Activated CD8-positive, alpha-beta memory T cell treated with anti-CD3 and anti-CD28 coated beads for 4 hours (primary cell): ENCODE results near the gene KCNK17.

Experiments
- DNase-seq, 2 donors: peaks; one replicate each; pipeline ENCODE4 v3.0.0-alpha.2; 2020; ENCODE audit warnings: low read depth in 2 of 2

The KCNK17 gene

DNA sequence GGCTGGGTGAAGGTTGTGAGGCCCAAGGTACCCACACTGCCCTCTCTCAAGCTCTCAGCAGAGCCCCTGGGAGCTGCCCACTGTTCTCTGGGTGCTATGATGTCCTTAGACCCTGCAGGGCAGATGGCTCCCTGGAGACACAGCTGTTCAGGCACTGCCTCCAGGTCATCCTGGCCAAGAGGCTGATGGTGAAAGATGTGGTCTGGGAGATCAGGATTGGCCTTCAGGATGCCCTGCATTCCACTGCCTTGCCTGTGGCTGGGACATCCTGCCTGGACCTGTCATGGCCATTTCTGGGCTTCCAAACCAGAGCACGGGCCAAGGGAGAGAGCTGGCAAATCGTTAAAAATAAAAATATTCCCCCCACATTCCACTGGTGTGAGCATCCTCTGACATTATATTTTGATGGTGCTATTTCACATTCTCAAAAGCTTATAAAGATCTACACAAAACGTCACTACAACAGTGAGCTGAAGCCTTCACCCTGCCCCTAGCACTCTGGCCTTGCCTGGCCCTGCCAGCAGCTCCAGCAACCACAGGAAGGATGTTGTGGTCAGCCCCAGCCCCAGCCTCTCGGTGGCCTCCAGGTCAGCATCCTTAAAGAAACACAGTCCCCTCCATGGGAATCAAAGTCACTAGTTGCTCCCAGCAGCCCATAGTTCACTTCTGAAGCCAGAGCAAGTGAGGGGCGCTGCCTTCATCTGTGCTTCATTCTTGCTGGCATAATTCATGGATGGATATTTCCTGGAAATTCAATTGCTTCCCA lies 21.7 kb upstream of the KCNK17 start:
- no peak for DNase-seq

DNA sequence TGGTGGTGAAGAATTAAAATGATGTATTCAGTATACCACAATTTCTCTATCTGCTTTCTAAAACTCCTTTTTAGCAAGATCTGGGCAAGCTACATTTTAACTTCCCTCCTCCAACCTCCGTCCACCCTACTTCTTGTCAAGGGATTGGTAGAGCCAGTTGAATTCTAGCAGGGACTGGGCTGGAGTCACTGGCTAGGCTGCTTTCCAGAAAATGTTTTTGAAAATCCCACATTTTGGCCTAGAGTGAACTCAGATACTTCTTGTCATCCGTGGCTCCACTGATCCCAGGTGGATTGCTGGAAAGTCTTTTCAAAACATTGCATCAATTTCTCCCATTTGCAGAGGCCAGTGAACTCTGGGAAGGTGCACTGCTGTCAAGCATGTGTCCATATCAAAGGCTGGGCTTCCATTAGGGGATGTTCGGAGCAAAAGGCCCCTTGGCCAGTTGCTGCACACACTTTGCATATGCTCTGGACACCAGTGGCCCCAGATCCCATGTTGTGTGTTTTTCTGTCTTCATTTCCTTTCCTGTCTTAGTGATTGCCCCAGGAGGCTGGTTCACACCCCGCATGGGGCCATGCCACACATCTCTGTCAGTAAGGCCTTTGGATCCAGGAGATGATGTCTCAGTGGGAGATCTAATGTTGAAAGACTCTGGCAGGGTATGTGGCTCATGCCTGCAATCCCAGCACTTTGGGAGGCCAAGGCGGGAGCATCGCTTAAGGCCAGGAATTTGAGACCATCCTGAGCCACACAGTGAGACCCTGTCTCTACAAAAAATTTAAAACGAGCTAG lies 19.6 kb upstream of the KCNK17 start:
- DNase-seq, result no peak

- DNase-seq, result no peak
Measured at GRCh38 chr6:39330476-39330875, 16.3 kb upstream of the KCNK17 start.

DNA sequence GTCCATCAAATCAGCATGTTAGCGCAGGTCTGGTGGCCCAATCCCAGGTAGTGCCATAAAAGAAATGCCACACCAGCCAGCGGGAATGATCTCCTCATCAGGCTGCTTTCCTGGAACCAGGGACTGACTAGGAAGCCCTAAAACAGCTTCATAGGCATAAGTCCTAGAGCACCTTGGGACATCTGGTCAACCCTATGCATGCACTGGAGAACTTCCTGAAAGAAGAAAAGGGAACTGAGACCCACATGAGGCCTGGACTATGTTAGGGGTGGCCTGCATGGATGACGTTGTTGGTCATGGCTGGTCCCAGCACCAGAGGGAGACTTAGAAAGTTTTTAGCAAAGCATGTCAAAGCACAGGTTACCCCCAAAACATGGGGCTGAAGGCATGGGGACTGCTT lies 15.8 kb upstream of the KCNK17 start:
- no peak for DNase-seq

DNA sequence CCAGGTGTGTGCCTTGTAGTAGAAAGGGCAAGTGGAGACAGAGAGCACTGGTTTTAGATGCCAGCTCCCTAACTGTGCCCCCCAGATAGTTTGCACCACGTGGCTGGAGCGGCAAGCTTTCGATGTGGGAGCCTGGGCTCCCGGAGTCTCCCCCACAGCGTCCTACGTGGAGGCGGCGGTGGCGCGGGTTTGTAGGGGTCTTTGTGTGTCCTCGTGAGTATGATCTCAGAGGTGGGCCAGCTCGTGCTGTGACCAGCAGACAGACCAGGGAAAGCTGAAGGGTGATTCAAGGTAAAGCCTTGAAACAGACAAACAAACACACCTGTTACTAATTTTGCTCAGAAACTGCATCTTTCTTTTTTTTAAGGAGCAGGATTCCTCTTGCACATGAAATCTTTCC lies 13.8 kb upstream of the KCNK17 start:
- DNase-seq, result no peak

DNA sequence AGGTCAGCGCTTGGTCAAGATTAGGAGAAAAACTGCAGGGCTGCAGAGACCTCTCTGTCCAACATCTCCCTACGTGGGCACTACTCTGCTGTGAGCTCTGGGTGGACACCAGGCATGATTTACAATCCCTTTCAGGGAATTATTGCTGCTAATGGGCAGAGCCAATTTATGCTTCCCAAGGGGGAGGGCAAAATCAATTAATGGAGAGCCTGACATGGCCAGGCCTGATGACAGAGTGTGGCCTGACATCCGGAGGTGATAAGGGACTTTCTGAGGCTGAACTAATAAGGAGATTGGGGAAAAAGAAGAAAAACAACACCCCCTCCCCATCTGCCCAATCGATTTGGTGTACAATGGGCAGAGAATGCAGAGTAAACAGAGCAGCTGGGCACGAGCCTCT lies 13.3 kb upstream of the KCNK17 start:
- DNase-seq, result no peak

DNA sequence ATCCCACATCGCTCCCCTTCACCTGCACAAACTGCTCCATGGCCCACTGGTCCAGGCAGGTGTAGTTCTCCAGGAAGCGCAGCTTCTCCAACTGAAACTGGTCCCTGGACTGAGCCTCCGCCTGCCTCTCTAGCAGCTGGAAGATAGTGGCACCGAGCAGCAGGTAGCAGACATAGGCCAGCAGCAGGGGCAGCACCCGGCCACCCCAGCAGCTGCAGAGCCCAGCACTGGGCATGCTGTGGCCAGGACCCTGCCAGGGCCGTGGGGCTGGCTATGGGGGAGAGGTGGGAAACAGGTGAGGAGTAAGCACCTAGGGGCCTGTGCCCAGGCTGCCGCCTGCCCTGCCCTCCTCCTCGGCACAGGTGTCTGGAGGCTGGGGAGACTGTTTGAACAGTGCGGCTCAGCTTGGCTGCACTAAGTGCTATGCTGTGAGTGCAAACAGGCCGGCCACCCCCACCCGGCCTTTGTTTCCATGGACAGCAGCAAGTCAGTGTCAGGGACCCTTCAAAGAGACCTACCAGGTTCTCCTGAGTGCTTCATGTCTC lies 8.2 kb upstream of the KCNK17 start, which contains the start of gene KCNK16:
Gene KCNK16, minus strand, starts transcription at position 397 of the 545 bp plus-strand sequence. Its CDS starts 162 bp downstream, at position 235.
- no peak for DNase-seq

GRCh38 chr6:39321761-39322160 lies 7.5 kb upstream of the KCNK17 start:
- DNase-seq, result no peak

DNA sequence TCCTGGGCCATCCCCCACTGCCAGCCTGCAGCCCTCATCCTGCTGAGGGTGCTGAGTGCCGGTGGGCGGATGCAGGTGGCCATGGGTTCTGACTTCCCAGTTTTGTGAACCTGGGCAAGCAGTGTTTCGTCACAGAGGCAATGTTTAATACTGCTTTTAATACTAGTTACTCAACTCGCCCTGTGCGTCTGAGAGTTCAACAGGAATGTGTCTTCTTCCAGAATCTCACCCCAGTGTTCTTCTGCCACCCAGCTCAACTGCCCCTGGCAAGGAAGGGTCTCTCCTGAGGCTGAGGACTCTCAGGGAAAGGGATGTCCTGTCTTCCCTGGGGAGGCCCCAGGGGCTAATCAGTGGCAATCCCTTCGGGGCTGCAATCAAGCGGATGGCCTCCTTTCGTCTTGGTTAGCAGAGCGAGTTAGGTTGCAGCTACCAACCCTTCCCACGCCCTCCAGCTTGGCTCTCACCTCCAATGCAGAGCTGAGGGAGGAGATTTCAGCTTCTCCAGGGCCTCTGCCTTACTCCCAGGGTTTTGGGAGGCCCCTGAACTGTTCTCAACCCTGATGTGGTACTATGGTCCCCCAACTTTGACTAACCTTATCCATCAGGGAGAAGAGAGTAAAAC lies 6.3 kb upstream of the KCNK17 start:
- no peak for DNase-seq

DNA sequence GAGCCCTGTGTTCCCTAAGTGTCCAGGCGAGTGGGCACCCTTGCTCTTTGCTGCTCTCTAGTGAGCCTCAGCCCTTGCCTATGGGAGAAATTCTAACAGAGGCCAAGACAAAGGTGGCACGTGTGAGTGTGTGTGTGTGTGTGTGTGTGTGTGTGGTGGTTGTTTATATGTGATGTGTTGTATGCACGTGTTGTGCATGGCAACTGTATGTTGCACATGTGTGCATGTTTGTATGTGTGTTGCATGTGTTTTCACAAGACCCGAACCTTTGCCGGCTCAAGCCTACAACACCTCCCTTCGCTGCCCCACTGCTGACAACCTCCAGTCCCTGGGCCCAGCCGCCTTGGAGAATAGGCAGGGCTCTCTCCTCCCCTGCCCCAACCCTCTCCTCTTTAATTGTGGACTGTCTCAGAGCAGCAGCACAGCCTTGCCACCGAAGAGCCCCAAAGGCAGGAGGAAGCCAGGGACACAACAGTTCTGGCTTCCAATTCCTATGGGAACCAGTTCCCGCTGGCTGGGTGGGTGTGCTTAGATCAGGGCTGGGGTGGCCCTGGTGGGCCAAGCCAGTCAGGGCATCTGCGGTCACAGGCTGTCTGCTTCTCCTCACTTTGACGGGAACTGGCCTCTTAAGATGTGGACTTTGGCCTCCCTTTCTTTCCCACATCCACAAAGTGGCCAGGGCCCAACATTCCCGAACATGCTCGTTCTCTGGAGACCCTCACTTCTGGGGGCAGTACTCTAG lies 5.6 kb upstream of the KCNK17 start:
- DNase-seq, result no peak

GRCh38 chr6:39317256-39317655 lies 3.0 kb upstream of the KCNK17 start:
- DNase-seq, result no peak

GRCh38 chr6:39313526-39314272 lies 520 bp downstream of the KCNK17 start:
- DNase-seq, result no peak

DNA sequence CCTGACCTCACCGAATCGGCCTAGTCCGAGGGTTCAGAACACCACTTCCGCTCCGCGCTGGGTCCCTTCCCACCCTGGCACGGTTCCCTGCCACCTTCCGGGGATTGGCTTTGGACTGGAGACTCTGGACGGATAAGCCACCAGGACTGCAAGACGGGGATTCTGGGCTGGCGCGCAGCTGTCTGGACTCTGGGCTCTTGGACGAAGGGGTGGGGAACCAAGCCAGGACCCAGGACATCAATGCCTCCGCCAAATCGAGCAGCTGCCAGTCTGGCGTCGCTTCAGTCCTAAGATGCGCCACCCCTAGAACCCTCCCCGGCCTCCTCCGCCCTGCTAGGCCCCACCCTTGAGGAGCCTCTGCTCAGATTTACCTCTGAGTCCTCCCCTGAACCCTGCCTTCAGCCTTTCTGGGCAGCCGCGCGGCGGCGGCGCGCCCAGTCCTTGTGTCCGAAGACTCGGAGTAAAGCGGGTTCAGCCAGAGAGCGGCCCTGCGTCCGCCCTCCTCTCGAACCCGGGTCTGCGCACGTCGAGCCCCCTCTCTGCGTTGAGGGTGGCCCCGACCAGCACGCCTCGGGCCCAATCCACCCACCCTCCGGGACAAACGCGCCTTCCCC lies 1.2 kb downstream of the KCNK17 start:
- no peak for DNase-seq

- DNase-seq, result no peak
Measured at GRCh38 chr6:39310542-39310941, 3.7 kb downstream of the KCNK17 start.

DNA sequence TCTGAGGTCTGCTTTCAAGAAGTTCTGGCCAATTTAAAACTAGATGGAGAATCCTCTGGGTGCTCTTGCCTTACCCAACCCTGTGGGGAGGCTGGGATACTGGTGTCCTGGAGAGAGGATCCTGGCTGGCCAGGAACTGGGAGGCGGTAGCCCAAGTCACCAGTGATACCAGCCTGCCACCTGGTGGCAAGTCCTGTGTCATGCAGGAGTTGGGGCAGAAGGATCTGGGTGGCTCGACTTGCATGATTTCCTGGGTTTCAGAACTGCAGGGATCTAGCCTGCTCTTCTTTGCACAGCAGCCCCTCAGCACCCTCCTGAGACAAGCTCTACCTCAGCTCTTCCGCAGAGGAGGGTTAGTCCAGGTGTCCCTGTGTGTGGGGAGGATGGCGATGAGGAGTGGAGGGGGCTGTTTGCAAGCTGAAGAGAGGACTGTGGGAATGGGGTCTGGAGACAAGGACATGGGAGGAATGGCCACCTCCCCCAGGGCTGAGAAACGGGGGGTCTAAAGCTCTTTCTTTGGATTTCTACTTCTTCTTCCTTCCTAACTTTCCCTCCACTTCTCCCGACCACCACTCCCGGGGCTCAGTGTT lies 4.2 kb downstream of the KCNK17 start:
- DNase-seq, result peak in 1 of 2 donors; percentile 5

DNA sequence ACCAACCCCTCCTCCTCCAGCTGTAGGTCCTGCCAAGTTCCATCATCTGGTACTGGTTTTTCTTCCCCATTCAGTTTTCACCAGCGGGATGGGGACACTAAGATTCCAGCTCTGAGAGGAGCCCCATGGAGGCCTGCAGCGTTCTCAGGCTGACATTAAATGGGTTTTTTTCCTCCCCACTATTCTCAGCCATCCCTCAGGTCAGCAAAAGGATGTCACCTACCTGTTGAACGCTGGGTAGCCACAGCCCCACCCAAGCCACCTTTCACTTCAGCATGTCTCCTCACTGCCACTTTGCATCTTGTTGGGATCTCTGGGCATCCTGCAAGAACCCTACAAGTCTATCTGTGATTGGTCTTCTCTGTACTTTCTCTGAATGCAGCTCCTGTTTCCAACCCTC lies 6.8 kb downstream of the KCNK17 start:
- DNase-seq, result no peak

DNA sequence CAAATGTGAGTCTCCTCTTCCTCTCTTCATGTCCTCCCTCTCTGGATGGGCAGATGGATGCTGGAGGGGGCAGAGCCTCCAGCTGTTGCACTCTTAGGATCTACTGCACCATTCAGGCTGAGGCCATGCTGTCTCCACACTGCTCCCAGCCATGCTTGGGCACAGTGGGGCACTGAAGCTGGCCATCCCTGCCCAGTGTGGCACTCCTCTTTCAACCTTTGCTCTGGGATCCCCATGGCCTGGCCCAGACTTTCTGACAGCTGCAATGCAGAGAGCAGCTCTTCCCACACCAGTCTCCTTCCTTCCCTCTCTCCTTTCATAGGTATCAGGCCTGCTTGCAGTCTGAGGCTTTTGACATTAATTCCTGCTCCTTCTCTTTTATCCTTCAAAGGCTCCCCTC lies 9.3 kb downstream of the KCNK17 start:
- DNase-seq, result no peak

DNA sequence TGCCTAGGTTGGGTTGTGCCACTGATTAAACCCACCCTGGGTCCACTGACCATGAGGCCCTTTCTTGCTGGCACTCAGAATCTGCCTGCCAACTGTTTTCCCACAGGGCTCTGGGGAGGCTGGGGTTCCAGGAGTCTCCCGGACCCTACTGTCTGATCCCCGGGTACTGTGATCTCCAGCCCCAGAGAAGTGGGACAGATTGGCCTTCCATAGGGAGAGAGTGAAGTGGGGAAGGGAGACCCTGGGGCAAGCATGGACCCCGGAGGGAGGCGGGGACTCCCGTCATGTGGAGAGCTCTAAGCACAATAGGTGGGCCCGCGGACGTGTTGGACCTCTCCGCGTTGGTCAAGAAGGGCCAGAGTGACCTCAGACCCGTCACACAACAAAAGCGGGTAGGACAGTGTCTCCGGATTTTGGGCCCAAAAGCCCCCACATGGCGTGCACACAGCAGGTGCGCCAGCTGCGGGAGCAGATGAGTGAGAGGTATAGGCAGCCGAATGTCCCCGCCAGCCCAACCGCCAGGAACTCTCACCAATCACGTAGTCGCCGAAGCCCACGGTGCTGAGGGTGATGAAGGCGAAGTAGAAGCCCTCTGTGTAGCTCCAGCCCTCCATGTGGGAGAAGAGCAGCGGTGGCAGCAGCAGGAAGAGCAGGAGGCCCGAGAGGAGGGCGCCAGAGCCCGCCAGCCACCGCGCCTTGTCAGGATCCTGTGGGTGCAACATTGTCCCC lies 10.6 kb downstream of the KCNK17 start:
- no peak for DNase-seq

GRCh38 chr6:39302669-39303424 lies 11.4 kb downstream of the KCNK17 start:
- peak; percentile 65 to 71 for DNase-seq
